NCI-H1048 (cell line): ENCODE data around the gene MMP17.

ENCODE experiments used
- DNase-seq: peaks from one replicate; lab custom pipeline; 2025; lab: John Stamatoyannopoulos, UW

Gene MMP17

DNA sequence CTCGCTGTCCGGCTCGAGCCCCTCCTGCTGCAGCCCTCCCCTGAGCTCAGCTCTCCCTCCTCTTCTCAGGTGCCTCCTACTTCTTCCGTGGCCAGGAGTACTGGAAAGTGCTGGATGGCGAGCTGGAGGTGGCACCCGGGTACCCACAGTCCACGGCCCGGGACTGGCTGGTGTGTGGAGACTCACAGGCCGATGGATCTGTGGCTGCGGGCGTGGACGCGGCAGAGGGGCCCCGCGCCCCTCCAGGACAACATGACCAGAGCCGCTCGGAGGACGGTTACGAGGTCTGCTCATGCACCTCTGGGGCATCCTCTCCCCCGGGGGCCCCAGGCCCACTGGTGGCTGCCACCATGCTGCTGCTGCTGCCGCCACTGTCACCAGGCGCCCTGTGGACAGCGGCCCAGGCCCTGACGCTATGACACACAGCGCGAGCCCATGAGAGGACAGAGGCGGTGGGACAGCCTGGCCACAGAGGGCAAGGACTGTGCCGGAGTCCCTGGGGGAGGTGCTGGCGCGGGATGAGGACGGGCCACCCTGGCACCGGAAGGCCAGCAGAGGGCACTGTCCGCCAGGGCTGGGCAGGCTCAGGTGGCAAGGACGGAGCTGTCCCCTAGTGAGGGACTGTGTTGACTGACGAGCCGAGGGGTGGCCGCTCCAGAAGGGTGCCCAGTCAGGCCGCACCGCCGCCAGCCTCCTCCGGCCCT lies 22.8 kb downstream of the MMP17 start:
- DNase-seq: no peak

- DNase-seq: no peak
These were observed 23.8 kb downstream of the MMP17 start for GRCh38 chr12:131851741-131852550.

DNA sequence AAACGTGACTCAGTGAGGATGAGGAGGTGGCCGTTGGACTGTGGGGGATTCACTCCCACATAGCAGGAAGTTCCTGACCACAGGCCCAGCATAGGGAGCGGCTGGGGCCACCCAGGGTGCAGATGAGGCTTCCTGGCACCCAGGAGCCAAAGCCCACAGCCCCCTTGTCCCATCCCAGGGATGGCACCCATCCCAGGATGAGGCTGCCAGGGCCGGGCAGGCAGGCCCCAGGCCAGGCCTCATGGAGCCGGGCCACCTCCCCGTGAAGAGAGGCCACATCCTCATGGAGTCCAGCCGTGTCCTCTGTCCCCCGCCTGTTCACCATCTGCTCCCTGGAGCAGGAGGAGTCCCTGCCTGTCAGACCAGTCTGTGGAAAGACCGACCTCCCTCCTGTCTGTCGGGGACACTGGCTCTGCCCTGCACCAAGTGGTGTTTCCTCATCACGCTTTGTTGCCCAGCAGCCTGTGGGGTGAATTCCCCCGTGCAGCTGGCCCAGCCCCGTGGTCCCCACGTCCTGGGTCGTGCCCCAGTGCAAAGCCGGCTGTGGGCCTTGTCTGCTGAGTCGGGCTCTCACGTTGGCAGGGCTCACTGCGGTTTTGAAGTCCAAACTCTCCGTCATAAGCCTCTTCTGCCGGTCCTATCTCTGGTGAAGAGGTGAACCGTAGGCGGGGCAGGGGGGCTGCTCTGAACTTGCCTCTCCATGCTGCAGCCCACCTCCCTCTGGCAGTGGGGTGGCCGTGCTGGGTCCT lies 24.5 kb downstream of the MMP17 start:
- DNase-seq: no peak

GRCh38 chr12:131853832-131854797 lies 25.9 kb downstream of the MMP17 start:
- no peak for DNase-seq

- DNase-seq: no peak
These were observed 26.8 kb downstream of the MMP17 start for GRCh38 chr12:131854861-131855476.

- no peak for DNase-seq
These were observed 27.4 kb downstream of the MMP17 start for GRCh38 chr12:131855521-131856142.

GRCh38 chr12:131856366-131857097 lies 28.3 kb downstream of the MMP17 start:
- no peak for DNase-seq

DNA sequence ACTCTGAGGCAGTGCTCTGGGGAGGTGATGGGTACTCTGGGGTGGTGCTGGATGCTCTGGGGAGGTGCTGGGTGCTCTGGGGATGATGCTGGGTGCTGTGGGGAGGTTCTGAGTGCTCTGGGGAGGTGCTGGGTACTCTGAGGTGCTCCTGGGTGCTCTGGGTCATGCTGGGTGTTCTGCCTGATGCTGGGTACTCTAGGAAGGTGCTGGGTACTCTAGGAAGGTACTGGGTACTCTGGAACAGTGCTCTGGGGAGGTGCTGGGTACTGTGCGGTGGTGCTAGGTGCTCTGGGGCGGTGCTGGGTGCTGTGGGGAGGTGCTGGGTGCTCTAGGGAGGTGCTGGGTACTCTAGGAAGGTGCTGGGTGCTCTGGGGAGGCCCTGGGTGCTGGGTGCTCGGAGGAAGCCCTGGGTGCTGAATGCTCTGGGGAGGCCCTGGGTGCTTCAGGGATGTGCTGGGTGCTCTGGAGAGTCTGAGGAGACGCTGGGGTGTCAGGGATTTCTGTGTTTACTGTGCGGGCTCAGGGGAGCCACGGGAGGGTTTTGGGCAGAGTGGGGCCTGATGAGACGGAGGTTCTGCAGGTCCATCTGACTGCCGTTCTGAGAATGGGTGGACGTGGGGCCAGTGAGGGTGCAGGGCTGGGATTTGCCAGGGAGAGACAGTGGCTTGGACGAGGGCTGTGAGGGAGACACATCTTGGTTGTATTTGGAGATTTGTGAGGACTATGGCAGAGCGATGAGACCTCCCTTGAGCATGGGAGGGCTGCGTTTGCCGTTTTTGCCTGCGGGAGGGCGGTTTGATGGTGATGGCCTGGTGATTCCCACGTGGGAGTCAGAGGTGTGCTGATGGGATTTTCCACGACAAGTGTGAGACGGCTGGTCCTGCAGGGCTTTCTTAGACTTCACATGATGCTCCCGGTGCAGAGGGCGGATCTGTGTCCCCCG lies 30.0 kb downstream of the MMP17 start:
- DNase-seq: no peak

DNA sequence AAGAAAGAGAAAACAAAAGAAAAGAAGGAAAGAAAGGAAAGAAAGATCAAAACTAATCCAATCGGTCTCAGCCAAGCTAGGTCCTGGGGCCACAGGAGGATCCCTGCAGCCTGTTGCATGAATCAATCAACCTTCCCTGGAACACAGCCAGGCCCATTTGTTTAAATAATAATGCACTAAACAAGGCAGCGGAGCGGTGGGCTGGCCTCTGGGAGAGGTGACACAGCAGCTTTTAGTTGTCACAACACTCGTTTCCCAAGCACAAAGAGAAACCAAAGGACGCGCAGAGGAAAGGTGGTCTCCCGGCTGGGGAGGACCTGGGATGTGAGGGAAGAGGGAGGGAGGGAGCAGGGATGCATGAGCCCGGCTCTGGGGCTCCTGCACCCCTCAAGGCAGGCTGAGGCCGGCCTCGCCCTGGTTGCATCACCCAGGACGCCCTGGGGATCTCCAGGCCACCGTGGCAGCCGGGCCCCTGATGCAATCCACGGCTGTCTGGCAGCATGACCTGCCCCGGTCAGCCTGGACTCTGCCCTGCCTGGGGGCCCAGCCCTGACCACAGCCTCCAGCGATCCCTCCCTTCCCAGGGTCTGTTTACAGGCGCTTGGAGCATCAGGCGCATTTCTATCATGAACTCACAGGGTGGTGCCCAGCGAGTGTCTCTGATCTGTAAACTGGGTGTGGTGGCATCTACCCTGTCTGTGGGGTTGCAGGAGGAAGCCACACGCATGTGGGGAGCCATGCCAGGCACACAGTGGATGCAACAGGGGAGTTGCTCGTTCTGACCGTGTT lies 32.5 kb downstream of the MMP17 start:
- peak; percentile 76 for DNase-seq

DNA sequence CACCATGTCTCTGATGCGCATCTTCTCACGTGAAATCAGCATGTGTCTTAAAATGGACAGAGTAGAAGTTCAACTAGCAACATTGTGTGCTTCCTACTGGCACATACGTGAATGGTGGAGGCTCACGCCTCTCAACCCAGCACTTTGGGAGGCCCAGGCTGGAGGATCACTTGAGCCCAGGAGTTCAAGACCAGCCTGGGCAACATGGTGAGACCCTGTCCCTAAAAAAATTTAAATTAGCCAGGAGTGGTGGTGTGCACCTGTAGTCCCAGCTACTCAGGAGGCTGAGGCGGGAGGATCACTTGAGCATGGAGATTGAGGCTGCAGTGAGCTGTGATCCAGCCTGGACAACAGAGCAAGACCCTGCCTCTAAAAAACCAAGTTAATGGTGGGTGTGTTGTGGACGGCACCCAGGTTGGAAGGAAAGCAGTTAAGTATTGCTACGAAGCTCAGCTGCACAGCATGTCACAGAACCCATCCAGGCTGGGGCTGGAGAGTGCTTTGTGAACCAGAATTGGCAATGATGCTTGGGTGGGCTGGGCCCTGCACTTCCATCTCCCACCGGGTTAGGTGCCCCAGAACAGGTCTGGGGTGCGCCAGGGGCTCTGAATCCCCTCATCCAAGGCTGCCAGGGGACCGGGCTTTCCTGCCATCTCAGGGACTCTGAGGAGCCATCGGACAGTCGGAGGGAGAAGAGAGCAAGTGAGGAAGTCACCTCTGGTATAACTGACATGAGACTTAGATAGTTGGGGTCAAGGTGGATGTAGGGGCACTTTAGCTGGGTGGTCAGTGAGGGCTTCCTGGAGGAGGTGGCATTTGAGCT lies 33.3 kb downstream of the MMP17 start:
- DNase-seq: no peak

DNA sequence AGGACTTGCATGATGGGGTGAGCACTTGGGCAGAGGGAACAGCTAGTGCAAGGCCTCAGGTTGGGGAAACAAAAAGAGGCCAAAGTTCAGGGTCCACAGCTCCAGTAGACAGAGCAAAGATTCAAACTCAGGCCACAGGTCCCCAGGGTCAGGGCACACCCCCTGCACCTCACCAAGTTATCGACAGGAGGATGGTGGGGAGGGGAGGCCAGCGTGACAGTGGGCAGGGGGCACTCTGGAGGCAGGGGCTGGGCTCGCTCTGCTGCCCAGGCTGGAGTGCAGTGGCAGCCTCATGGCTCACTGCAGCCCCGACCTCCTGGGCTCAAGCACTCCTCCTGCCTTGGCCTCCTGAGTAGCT lies 33.9 kb downstream of the MMP17 start:
- no peak for DNase-seq

- no peak for DNase-seq
These were observed 34.4 kb downstream of the MMP17 start for GRCh38 chr12:131862600-131862993.

DNA sequence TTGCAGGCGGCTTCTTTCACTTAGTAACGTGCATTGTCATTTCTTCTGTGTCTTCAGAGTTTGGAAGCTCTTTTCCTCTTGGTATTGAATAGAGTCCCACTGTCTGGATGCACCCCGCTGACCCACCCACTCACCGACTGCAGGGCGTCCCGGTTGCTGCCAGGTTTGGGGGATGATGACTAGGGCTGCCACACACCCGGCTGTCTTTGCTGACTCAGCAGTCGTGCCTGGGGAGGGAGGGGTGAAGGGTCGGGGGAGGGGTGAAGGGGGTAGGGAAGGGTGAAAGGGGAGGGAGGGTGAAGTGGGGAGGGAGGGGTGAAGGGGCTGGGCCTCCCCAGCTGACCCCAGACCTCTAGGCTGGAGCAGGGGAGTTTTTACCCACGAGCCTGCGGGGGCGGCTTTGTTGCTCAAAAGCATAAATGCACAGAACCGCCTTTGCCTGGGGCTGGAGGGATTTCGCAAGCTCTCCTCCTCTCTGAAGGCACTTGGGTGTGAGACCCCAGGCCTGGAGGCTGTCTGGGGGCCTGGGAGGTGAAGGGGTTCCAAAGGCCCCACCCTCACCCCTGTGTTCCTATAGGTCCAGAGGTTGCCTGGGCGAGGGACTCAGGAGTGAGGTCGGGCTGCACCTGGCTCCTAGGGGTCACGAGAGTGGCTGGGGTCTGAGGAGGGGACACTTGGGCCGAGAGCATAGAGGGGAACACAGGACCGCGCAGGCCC lies 35.0 kb downstream of the MMP17 start:
- DNase-seq: no peak

- no peak for DNase-seq
These were observed 35.7 kb downstream of the MMP17 start for GRCh38 chr12:131863711-131864396.

DNA sequence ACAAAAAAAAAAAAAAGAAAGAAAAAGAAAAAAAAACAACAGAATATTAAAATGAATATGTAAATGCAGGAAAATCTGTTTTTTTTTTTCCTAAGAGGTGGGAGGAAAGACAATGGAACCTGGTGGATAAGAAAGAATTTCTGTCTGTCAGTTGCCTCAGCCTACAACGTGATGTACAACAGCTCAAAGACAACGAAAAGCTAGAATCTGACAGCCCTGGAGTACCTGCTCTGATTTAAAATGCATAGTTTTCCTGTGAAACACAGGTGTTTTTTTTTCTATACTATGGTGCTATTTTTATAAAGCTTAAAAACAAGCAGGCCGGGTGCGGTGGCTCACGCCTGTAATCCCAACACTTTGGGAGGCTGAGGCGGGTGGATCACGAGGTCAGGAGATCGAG lies 36.3 kb downstream of the MMP17 start:
- no peak for DNase-seq
